ENCODE data around the gene HEPN1. TPM values are rescaled to one million over a fixed set of nuclear protein-coding genes. Genes with fewer than 3 reads are reported as not detected.

HEPN1 gene
- polyA plus RNA-seq, 1 donor from 2014 or later = not detected

- Histone ChIP-seq H2AFZ (ENCODE audit: low read depth, low read length) (peak overlapping the region; percentile 83), H3F3A (ENCODE audit: insufficient read depth, low read length, poor library complexity, severe bottlenecking) (no peaks in the 10 kb centered on the region), H3K27me3 (ENCODE audit: insufficient read depth, low read depth, low read length) (peaks cover 27% of the 10 kb centered on the region), H3K4me3 (ENCODE audit: low read length) (peak overlapping the region; percentile 81), H3K9ac (ENCODE audit: low read length) (peak overlapping the region; percentile 85), H3K79me2 (replicated peaks; ENCODE audit: insufficient read depth, low read length) (no peaks in the 10 kb centered on the region), H3K9me2 (ENCODE audit: insufficient read depth, low read length) (no peaks in the 10 kb centered on the region), H4K20me1 (ENCODE audit: insufficient read depth) (no peaks in the 10 kb centered on the region), H3K36me3 (ENCODE audit: insufficient read depth, low read length) (no peaks in the 10 kb centered on the region), H3K27ac (ENCODE audit: low read length) (no peak overlapping the region), H3K4me2 (ENCODE audit: low read length) (no peak overlapping the region), H3K9me3 (ENCODE audit: low read length) (no peaks in the 10 kb centered on the region)
- no peak for TF ChIP-seq CTCF (IDR thresholded peaks at IDR 0.05; ENCODE audit: poor library complexity, severe bottlenecking)
- no peak for TF ChIP-seq TAF1 (IDR thresholded peaks at IDR 0.05; ENCODE audit: low read depth)
- TF ChIP-seq SMC3 (conservative IDR thresholded peaks at IDR 0.05; ENCODE audit: poor library complexity) = no peak
- TF ChIP-seq EP300 (conservative IDR thresholded peaks at IDR 0.05; ENCODE audit: poor library complexity, severe bottlenecking) = no peak
- no peak for TF ChIP-seq MXI1 (conservative IDR thresholded peaks at IDR 0.05; ENCODE audit: poor library complexity, severe bottlenecking)
- TF ChIP-seq RAD21 (conservative IDR thresholded peaks at IDR 0.05) = no peak
- TF ChIP-seq REST (IDR thresholded peaks at IDR 0.05; ENCODE audit: borderline replicate concordance) = no peak
- TF ChIP-seq POLR2AphosphoS5 (IDR thresholded peaks at IDR 0.05) = no peak
- no peak for TF ChIP-seq EZH2 (IDR thresholded peaks at IDR 0.05; ENCODE audit: borderline replicate concordance, insufficient read depth, low read length, poor library complexity, severe bottlenecking)
These were observed 43.6 kb upstream of the HEPN1 start for GRCh38 chr11:124875401-124875800.

- H3F3A ChIP-seq (ENCODE audit: insufficient read depth, low read length, poor library complexity, severe bottlenecking) = no peaks in the 10 kb centered on the region
- H3K4me2 ChIP-seq (ENCODE audit: low read length) = no peak overlapping the region
- H3K36me3 ChIP-seq (ENCODE audit: insufficient read depth, low read length) = no peaks in the 10 kb centered on the region
- no peaks in the 10 kb centered on the region for H3K79me2 ChIP-seq (replicated peaks; ENCODE audit: insufficient read depth, low read length)
- peaks cover 20% of the 10 kb centered on the region for H3K27me3 ChIP-seq (ENCODE audit: insufficient read depth, low read depth, low read length)
- no peak for TF ChIP-seq POLR2AphosphoS5 (IDR thresholded peaks at IDR 0.05)
- no peak for TF ChIP-seq EZH2 (IDR thresholded peaks at IDR 0.05; ENCODE audit: borderline replicate concordance, insufficient read depth, low read length, poor library complexity, severe bottlenecking)
- TF ChIP-seq REST (IDR thresholded peaks at IDR 0.05; ENCODE audit: borderline replicate concordance) = peak; percentile 45
- TF ChIP-seq MXI1 (conservative IDR thresholded peaks at IDR 0.05; ENCODE audit: poor library complexity, severe bottlenecking) = peak; percentile 76
- no peak for TF ChIP-seq TAF1 (IDR thresholded peaks at IDR 0.05; ENCODE audit: low read depth)
- peak; percentile 80 for TF ChIP-seq SMC3 (conservative IDR thresholded peaks at IDR 0.05; ENCODE audit: poor library complexity)
- TF ChIP-seq RAD21 (conservative IDR thresholded peaks at IDR 0.05) = peak; percentile 66
- peak; percentile 65 for TF ChIP-seq EP300 (conservative IDR thresholded peaks at IDR 0.05; ENCODE audit: poor library complexity, severe bottlenecking)
- peak; percentile 98 for TF ChIP-seq CTCF (IDR thresholded peaks at IDR 0.05; ENCODE audit: poor library complexity, severe bottlenecking)
- H3K9me3 ChIP-seq (ENCODE audit: low read length) = no peaks in the 10 kb centered on the region
- H4K20me1 ChIP-seq (ENCODE audit: insufficient read depth) = no peaks in the 10 kb centered on the region
- peak overlapping the region; percentile 81 for H3K4me3 ChIP-seq (ENCODE audit: low read length)
- peak overlapping the region; percentile 83 for H2AFZ ChIP-seq (ENCODE audit: low read depth, low read length)
- no peaks in the 10 kb centered on the region for H3K9me2 ChIP-seq (ENCODE audit: insufficient read depth, low read length)
- H3K27ac ChIP-seq (ENCODE audit: low read length) = peak overlapping the region; percentile 81
- H3K9ac ChIP-seq (ENCODE audit: low read length) = peak overlapping the region; percentile 85
These were observed 42.9 kb upstream of the HEPN1 start for GRCh38 chr11:124875943-124876817.
